HG02642 (cell line): Measurements from ENCODE around the gene PTF1A.

Experiments used
- ATAC-seq: cut with Tn5 transposase; IDR thresholded peaks from one replicate; pipeline ENCODE4 v1.9.1; 2021; ENCODE audit warnings: mild to moderate bottlenecking; ENCODE audit not compliant: unreplicated experiment, poor library complexity

The PTF1A gene, protein sequence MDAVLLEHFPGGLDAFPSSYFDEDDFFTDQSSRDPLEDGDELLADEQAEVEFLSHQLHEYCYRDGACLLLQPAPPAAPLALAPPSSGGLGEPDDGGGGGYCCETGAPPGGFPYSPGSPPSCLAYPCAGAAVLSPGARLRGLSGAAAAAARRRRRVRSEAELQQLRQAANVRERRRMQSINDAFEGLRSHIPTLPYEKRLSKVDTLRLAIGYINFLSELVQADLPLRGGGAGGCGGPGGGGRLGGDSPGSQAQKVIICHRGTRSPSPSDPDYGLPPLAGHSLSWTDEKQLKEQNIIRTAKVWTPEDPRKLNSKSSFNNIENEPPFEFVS

DNA sequence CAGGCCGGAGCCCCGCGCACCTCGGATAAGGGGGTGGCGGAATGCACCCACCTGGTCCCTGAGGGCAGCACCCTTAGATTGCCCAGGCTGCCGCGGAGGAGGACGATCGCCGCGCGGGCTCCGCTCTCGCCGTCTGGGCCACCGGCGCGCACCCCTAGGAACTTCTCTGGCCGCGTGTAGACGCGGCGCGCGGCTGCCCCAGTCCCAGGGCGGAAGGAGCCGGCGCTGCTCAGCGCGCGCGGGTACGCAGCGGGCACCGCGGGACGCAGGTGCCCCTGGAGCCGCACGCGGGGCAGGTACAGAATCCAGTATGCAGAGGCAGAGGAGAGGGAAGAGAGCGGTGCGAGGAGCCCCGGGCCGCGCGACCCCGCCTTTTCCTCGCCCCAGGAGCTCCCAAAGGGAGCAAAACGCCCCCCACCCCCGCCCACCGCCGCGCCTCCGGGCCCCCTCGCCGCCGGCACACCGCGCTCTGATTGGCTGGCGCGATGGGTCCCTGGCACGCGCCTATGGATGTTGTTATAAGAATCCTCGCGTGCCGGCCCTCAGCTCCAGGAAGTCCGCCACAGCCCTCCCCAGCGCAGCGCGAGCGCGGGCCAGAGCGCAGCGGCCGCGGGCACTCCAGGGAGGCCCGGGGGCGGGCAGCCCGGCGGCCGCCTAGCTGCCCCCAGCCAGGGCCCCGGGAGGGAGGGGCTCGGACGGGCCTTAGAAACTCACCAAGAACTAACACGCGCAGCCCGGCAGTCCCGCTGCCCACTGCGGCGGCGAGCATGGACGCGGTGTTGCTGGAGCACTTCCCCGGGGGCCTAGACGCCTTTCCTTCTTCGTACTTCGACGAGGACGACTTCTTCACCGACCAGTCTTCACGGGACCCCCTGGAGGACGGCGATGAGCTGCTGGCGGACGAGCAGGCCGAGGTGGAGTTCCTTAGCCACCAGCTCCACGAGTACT is at the start of gene PTF1A:
PTF1A (plus strand) TSS at position 549 of the 948 bp plus-strand sequence; CDS start at position 768, 219 bp downstream.
- ATAC-seq: no peak

DNA sequence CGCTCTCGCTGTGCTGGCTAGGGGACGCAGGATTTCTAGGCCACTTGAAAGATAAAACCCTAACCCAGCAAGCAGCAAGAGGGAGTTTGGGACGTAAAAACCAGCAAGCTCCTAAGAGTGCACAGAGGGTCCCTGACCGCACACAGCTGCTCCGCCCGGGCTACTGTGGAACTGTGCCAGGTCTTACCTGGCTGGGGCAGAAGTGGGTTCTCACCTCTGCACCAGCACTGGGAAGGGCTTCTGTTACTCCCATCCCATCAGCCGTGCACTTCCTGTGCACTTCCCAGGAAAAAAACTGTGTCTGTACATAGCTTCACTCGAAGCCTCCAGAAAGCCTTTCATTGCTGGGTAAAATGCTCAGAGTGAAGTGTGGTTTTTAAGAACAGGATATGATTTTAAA is 45.9 kb upstream of the PTF1A start:
- no peak for ATAC-seq

DNA sequence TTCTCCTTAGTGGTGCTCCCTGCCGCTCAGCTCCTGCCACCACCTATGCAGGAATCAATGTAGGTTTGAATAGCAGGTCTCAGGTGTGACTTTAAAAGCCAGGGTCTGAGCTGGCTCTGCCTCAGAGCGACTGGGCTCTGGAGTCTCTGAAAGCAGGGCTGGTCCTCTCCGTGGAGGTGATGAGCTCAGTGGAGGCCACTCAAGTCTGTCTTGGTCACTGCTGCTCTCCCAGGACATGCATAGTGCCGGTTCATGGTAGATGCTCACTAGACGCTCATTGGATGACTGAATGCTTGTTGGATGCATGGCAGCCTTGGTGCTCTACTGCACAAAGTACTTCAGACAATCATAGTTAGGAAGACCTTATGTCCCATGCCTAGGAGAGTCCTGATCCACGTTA is 45.1 kb upstream of the PTF1A start:
- ATAC-seq: no peak

DNA sequence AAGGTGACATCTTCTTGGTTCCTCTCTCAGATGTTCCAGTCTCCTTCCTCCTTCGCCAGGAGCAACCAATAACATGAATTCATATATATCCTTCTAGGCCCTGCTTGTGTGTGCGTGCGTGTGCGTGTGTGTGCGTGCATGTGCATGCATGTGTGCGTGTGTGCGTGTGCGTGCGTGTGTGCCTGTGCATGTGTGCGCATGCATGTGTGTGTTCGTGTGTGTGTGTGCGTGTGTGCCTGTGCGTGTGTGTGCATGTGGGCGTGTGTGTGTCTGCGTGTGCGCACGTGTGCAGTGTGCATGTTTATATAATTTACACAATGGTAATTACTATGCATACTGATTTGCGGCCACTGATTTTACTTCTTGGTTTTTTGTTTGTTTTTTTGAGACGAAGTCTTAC is 43.9 kb upstream of the PTF1A start:
- ATAC-seq: no peak

DNA sequence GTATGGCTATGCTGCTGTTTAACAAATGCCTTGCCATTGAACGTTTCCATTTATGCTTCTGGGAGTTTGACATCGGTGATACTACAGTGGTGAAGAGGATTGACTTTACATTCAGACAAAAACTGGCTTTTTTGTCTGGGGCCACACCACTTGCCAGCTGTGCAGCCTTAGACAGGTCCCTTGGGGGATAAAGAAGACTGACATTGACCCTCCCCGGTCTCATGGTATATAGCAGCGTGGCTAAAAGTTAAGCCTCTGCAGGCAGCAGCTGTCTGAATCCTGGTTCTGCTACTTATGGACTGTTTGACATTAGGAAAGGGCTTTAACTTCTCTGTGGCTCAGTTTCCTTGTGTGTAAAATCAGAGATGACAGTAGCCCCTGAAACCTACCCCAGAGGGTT is 42.0 kb upstream of the PTF1A start:
- no peak for ATAC-seq

DNA sequence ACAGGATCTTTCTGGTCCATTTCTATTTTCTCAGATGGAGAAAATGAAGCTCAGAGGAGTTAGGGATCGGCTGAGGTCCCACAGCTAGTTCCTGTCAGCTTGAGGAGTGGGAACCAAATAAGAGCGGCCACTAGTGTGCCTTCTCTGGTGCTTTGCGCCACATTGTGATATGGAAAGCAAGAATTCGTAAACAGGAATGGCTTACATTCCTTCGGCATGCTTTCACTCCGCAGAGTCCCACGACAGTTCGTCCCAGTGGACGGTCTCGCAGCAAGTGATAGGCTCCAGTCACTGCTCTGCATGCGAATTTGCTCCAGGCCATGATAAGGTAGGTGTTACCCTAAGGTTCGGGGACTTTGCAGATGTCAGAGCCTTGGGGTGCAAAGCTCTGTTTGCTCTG is 41.5 kb upstream of the PTF1A start:
- ATAC-seq: no peak

DNA sequence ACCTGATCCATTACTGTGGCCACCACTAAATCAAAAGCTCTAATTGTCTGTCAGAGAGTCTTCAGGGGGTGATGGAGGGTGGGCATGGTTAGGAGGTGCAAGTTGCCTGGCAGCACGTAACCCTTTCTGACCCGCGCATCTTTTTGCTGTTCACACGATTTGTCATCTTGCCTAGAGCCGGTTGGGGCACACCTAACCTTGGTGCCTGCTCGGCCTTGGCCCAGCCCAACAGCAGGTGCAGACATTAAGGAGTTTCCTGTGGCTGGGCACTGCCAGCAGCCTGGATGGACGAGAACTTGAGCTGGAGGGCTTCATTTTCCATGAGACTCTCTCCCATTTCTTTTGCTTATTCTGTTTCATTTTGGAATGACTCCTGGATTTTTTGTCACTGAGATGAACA is 41.0 kb upstream of the PTF1A start:
- no peak for ATAC-seq

DNA sequence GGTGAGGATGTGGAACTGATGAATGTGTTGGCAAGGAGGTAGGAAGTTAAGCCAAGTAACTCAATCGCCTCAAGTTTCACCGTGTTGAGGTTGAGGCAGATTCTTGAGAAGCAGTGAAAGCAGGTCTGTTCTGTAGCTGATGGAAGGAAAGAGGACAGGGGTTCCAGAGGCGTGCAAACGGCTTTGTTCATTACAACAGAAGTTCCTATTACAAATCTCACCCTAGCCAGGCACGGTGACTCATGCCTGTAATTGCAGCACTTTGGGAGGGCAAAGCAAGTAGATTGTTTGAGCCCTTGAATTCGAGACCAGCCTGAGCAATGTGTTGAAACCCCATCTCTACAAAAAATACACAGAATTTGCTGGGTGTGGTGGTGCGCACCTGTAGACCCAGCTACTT is 36.9 kb upstream of the PTF1A start:
- no peak for ATAC-seq

DNA sequence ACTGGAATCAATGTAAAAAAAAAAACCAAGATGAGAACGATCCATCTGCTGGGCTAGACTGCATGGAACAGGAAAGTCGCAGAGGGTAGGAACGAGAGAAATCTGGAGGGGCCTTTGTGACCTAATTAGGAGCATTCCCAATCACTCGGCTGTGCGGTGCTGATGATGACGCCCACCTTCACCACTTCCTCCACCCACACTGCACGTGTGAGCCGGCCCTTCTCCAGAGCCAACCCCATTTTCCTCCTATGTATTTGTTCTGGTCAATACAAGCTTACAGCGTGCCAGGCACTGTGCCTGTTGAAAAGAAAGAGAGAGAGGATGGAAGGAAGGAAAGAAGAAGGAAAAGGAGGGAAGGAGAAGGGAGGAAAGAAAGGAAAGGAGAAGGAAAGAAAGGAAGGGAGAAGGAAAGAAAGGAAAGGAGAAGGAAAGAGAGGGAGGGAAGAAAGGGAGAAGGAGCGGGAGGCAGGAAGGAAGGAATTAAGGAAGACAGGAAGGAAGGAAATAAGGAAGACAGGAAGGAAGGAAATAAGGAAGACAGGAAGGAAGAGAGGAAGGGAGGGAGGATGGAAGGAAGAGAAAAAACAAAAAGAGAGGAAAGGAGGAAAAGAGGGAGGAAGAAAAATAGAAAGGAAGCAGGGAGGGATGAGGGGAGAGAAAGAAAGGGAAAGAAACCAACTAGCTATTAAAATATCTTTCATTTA is 35.5 kb upstream of the PTF1A start:
- ATAC-seq: no peak

DNA sequence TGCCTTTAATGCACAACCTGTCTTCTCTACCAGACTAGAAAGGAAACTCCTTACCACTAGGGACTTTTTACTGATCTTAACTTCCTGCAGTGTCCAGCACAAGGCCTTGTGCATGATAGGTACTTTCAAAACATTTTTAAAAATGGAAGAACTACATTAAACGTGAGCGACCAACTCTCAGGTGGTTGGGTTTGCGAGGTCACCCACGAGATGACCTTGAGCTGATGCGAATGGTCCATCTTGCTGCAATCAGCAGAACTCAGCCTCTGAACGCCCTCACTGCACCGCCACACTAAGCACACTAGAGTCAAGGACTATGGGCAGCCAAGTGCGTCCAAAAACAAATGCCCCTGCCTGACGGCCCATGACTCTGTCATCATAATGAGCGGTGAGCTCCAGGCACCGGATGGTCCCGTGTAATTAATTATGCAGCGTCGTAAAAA is 34.9 kb upstream of the PTF1A start:
- ATAC-seq: peak; percentile 53

DNA sequence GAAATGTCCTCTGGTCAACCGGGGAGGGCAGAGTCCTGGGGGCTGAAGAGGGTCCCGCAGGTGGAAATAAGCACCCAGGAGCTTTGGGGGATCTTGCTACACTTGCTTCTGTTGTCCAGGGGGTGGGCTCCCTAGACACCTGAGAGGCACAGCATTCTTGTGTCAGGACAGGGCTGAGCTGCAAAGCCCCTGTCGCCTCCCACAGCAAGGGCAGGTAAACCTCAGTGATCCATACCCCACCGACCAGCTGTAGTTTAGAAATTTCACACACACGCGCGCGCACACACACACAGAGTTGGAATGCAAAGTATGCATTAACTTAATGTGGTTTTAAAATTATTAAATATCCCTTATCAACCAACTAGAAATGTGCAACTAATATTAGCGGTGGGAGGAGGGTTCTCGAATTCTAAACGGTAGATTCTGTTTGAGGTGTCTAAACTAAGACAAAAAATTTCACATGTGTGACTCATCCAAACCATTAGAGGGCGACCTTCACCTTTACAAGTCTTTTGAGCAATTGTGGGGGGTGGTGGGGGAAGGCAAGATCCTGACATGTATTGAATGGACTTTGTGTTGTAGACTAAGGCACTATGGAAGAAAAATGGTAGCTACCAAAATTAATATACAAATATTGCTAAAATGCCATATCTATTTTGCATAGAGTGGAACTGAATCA is 34.3 kb upstream of the PTF1A start:
- ATAC-seq: peak; percentile 61

DNA sequence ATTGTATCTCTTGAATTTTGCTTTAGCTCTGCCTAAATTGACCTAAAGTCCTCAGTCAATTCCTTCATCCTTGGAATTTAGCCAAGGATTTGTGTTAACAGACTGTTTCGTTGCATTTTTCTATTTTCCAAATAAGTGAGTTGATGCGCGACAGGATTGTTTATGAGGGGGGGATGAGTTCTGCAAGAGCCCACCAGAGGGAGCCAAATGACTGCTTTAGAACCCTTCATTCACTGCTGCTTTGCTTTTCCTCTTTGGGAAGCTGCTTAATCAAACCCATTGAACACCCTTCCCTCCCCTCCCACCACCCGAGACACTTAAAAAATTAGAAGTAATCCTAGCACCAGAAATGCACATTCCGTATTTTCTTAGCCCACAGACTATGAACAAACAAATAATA is 33.7 kb upstream of the PTF1A start:
- ATAC-seq: peak; percentile 65

DNA sequence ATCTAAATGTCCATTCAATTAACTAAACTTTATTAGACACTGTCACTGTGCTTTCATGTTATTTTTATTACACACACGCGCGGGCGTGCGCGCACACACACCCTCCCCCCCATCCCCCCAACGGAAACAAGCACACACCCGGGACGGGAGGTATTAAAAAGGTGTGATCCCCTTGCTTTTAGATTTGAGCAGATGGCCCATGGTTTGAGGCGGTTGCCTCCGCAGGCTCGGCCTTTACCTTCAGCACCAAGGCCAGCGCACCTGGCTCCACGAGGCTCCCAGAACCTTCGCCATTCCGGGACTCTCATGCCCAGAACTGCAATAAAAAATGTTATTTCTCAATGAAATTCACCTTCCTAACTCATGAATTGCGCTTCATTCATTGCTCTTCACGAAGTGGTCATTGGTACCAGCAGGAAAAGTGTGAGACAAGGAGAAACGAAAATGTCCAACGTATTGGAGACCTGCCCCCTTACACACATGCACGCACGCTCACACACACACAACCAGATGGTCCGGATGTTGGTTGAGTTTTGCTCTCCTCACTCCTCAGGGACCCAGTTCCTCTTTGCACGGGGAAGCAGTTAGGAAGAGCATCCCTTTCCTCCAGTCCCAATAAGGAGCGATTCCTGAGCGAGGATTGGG is 20.8 kb upstream of the PTF1A start:
- no peak for ATAC-seq

DNA sequence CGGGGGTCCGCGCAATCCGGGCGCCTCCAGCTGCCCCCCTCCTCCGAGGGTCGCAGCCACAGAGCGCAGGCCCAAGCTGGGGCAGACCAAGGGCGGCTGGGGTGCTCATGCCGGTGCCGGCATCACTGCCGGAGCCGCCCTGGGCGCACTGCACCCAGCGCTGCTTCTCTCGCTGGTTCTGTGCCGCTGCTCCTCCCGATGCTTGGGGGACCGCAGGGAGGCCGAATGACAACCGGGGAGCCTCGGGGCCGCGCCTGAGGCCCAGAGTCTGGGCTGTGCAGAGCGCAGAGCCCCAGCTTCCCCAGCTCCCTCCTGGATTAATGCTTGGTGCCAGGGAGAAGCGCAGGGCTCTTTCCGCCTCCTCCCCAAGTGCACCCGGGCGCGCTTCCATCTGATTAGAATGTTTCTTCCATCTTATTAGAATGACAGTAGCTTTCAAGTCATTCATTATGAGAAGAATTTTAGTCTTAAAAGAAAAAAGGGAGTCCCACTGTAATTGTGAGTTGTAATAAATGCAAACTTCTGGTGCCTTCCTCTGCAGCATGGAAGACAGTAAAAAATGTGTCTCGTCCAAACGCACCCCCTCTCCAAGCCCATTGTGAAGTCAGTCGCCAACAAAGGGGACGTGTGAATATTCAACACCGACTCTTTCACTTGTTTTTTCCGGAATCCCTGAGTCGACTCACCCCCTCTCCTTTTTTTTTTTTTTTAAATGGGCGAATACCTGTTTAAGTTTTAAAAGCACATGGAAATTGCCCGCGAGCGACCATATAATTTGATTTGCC is 19.5 kb upstream of the PTF1A start:
- no peak for ATAC-seq

DNA sequence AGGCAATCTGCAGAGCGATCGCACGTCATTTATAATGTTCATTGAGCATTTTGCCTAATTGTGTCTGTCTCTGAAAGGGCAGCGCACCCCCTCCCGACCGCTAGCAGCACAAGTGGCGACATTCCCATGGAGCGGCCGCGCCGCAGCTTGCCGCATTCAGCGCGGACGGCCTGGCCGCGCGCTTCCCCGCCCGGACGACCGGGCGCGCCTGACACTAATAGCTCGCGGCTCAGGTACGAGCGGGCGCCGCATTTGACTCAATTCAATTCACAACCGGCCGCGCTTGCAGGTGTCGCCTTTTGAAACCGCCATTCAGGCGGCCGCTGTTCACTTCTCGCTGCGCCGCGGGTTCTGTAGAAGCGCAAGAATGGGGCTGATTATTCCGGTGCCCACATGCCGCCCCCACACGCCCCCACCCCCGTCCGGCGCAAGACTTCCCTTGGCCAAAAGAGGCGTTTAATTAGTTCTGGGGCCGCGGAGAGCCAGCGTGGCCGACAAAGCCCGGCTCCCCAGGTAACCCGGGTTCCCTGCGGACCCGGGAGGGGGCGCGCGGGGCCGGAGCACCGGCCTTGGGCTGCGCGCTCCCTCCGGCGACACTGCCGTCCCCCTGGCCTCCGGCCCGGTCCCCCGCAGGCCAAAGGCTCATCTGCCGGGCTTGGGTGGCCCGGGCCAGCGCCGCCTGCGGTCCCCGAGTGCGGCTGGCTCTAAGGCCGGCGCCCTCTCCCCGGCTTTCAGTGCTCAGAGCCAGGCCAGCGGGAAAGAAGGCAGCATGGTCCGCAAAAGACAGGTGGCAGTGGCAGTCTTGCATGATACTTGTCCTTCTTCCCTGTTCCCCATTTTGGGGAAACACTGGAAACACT is 18.7 kb upstream of the PTF1A start:
- ATAC-seq: no peak

DNA sequence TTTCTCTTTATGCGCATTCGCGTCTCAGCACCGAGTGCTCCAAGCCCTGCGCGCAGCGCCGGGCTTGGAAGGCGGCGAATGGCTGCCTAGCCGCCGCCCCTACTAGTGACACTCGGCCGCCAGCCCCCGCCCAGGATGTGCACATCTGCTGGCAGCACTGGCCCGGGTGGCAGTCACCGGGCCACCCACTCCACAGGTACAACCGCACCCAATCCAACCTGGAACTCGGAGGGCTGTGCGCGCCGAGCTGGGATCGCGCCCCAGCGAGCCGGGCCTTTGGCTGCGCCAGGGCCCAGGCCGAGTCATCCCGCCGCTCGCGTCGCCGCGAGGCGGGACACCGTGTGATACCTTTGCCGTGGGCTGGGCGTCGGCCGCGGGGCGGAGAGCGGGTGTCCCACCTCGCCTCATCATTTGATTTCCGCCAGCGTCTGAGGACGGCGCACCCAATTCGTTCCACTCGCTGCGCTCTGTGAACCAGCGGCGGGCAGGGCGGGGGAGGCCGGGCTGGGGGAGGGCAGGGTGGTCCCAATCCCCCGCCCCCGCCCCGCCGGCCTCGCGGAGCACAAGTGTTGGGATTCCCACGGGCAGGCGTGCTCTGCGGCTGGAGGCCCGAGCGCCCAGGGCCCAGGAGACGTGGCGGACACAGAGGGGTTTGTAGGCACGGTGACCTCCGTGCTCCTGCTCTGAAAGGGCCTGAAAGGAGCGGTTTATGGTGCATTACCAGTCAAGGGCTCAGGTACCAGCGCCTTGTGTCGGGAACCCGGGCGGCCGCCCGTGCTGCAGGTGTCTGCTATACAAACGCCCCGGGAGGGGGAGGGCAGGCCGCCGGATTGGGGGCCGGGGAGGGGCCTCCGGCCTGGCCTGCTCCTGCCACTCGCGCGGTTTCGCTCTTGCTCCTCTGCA is 17.8 kb upstream of the PTF1A start:
- no peak for ATAC-seq

DNA sequence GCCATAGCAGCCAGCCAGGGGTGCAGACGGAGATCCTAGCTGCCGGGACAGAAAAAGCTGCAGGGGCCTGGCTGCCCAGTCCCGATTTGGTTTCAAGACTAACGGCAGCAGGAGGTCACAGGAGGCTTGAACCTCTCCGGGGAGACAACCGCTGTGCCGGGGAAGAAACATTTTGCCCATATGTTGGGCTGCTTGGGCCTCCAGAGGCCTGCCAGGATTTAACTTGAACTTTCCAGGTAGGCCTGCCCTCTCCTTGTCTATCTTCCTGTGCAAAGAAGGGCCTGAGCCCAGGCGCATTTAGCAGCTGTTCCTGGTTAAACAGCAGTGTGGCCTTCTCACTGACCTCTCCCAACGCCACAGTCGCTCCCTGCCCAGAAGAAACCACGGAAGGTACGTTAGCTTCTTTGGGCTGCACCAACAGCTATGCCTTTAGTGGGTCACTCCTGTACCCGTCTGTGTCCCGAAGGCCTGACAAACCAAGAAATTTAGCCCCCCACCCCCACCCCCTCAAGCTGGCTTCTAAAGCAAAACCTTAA is 17.1 kb upstream of the PTF1A start:
- no peak for ATAC-seq
